ENCODE measurements around the gene LILRB5.

The LILRB5 gene

GRCh38 chr19:54255105-54255775 lies 1.8 kb downstream of the LILRB5 start:
- no peak for DNase-seq (ENCODE audit: low read depth)
- H3K4me3 ChIP-seq (ENCODE audit: control insufficient read depth, low read depth, low read length), result no peak overlapping the region
- no peak for TF ChIP-seq CTCF (conservative IDR thresholded peaks at IDR 0.05; ENCODE audit: control insufficient read depth, insufficient read depth, low read depth, low read length)

- H3K4me3 ChIP-seq (ENCODE audit: control insufficient read depth, low read depth, low read length), result no peak overlapping the region
- no peak for TF ChIP-seq CTCF (conservative IDR thresholded peaks at IDR 0.05; ENCODE audit: control insufficient read depth, insufficient read depth, low read depth, low read length)
- DNase-seq (ENCODE audit: low read depth), result no peak
Measured at GRCh38 chr19:54254195-54254906, 2.7 kb downstream of the LILRB5 start.

GRCh38 chr19:54253331-54254194 lies 3.5 kb downstream of the LILRB5 start:
- DNase-seq (ENCODE audit: low read depth), result no peak
- TF ChIP-seq CTCF (conservative IDR thresholded peaks at IDR 0.05; ENCODE audit: control insufficient read depth, insufficient read depth, low read depth, low read length), result no peak
- no peak overlapping the region for H3K4me3 ChIP-seq (ENCODE audit: control insufficient read depth, low read depth, low read length)

GRCh38 chr19:54252845-54253244 lies 4.2 kb downstream of the LILRB5 start:
- no peak overlapping the region for H3K4me3 ChIP-seq (ENCODE audit: control insufficient read depth, low read depth, low read length)
- no peak for TF ChIP-seq CTCF (conservative IDR thresholded peaks at IDR 0.05; ENCODE audit: control insufficient read depth, insufficient read depth, low read depth, low read length)
- no peak for DNase-seq (ENCODE audit: low read depth)

- DNase-seq (ENCODE audit: low read depth), result no peak
- no peak overlapping the region for H3K4me3 ChIP-seq (ENCODE audit: control insufficient read depth, low read depth, low read length)
- no peak for TF ChIP-seq CTCF (conservative IDR thresholded peaks at IDR 0.05; ENCODE audit: control insufficient read depth, insufficient read depth, low read depth, low read length)
Measured at GRCh38 chr19:54252243-54252642, 4.8 kb downstream of the LILRB5 start.

GRCh38 chr19:54248016-54248601 lies 9.0 kb downstream of the LILRB5 start:
- H3K4me3 ChIP-seq (ENCODE audit: control insufficient read depth, low read depth, low read length), result no peak overlapping the region
- TF ChIP-seq CTCF (conservative IDR thresholded peaks at IDR 0.05; ENCODE audit: control insufficient read depth, insufficient read depth, low read depth, low read length), result no peak
- peak; percentile 33 for DNase-seq (ENCODE audit: low read depth)
